Endothelial cell of umbilical vein (primary cell): ENCODE results near the gene COL20A1. TPM values are rescaled to one million over a fixed set of nuclear protein-coding genes. Genes with fewer than 3 reads are reported as not detected.

Experiments used
- BruUV-seq: library from RNA; stranded (reverse); fragments of 400-500 nt; replicated peaks from 2 replicates; lab custom pipeline; 2021; lab: Mats Ljungman, UMichigan
- CTCF ChIA-PET: fragments of 300-600, 350-600 bp; sonication (Branson Sonifier 250); formaldehyde crosslinking; loops from one replicate; lab custom pipeline; 2021; ENCODE audit warnings: antibody characterized with exemption, inconsistent platforms; lab: Charles Lee
- POLR2A ChIA-PET: fragments of 300-600, 350-600 bp; sonication (Branson Sonifier 250); formaldehyde crosslinking; loops from one replicate; lab custom pipeline; 2021; ENCODE audit warnings: antibody characterized with exemption, inconsistent platforms; lab: Charles Lee
- DNase-seq: peaks from one replicate; pipeline ENCODE4 v3.0.0-alpha.2; 2011; ENCODE audit warnings: low read depth, low spot score
- FAIRE-seq: peaks from 2 replicates; lab custom pipeline; 2011; peaks lifted over from hg19 to GRCh38; lab: Jason Lieb, UNC
- H2AFZ ChIP-seq: 2 replicates; pipeline ENCODE4 v1.6.0; 2012; ENCODE audit warnings: low read depth, low read length, control low read depth, inconsistent platforms
- H3K27ac ChIP-seq: 2 replicates; pipeline ENCODE4 v1.5.1; 2011; ENCODE audit warnings: low read depth, mild to moderate bottlenecking, control low read depth, low read length, moderate library complexity; ENCODE audit not compliant: insufficient read depth
- H3K27me3 ChIP-seq, 2 experiments: 2 replicates each; pipeline versions ENCODE4 v1.6.0 to v1.6.1; 2011; ENCODE audit warnings: low read length in 2 of 2, mixed read lengths in 1 of 2; ENCODE audit not compliant: control insufficient read depth in 2 of 2, insufficient read depth in 2 of 2
- H3K36me3 ChIP-seq, 2 experiments: 2 replicates in 1 of 2; 3 replicates in 1 of 2; pipeline ENCODE4 v1.5.1; 2011; ENCODE audit warnings: low read length in 2 of 2, mild to moderate bottlenecking in 1 of 2, moderate library complexity in 1 of 2; ENCODE audit not compliant: control insufficient read depth in 2 of 2, insufficient read depth in 2 of 2; ENCODE audit errors: extremely low read depth in 1 of 2
- H3K4me1 ChIP-seq: 3 replicates; pipeline ENCODE4 v1.5.1; 2011; ENCODE audit warnings: mild to moderate bottlenecking, low read length; ENCODE audit not compliant: control insufficient read depth, insufficient read depth; ENCODE audit errors: extremely low read depth
- H3K4me2 ChIP-seq: 2 replicates; pipeline ENCODE4 v1.6.1; 2011; ENCODE audit warnings: low read length, control low read depth, mixed read lengths; ENCODE audit not compliant: insufficient read depth
- H3K4me3 ChIP-seq, 3 experiments: fragments of 200-600 bp in 1 of 3; sonication (generic), shearing (Covaris generic) in 1 of 3; replicated peaks in 1 of 3; 2 replicates each; pipeline ENCODE4 v1.5.1; 2011 to 2016; ENCODE audit warnings: control low read depth in 3 of 3, low read length in 3 of 3, mild to moderate bottlenecking in 2 of 3, inconsistent platforms in 1 of 3, low read depth in 1 of 3, moderate library complexity in 1 of 3; ENCODE audit not compliant: insufficient read depth in 1 of 3
- H3K79me2 ChIP-seq: 2 replicates; pipeline ENCODE4 v1.6.0; 2012; ENCODE audit warnings: low read length, inconsistent platforms; ENCODE audit not compliant: control insufficient read depth, insufficient read depth
- H3K9ac ChIP-seq: replicated peaks from 2 replicates; pipeline ENCODE3; 2011; ENCODE audit warnings: low read length, control low read depth; ENCODE audit not compliant: insufficient read depth; ENCODE audit errors: extremely low read depth
- H3K9me1 ChIP-seq: replicated peaks from 3 replicates; pipeline ENCODE4 v1.6.0; 2011; ENCODE audit warnings: mild to moderate bottlenecking, low read length; ENCODE audit not compliant: control insufficient read depth, insufficient read depth; ENCODE audit errors: extremely low read depth
- H3K9me3 ChIP-seq: replicated peaks from 2 replicates; pipeline ENCODE4 v1.5.1; 2012; ENCODE audit warnings: low read length, inconsistent platforms; ENCODE audit not compliant: control insufficient read depth, insufficient read depth
- H4K20me1 ChIP-seq: replicated peaks from 2 replicates; pipeline ENCODE3; 2011; ENCODE audit warnings: mild to moderate bottlenecking, low read length; ENCODE audit not compliant: control insufficient read depth, insufficient read depth; ENCODE audit errors: extremely low read depth
- CTCF ChIP-seq, 2 donors: IDR thresholded peaks; 1 replicate in 1 of 2; 2 replicates in 1 of 2; pipeline ENCODE4 v1.5.1; 2011; ENCODE audit warnings: low read length in 2 of 2, mild to moderate bottlenecking in 2 of 2, moderate library complexity in 2 of 2, control low read depth in 1 of 2, inconsistent platforms in 1 of 2, low read depth in 1 of 2; ENCODE audit not compliant: insufficient read depth in 1 of 2; ENCODE audit errors: extremely low read depth in 1 of 2
- EZH2 ChIP-seq: IDR thresholded peaks from 2 replicates; pipeline ENCODE4 v1.6.1; 2012; ENCODE audit warnings: borderline replicate concordance, low read depth, mild to moderate bottlenecking, moderate library complexity, low read length, inconsistent platforms; ENCODE audit not compliant: severe bottlenecking
- FOS ChIP-seq: IDR thresholded peaks from 2 replicates; pipeline ENCODE4 v1.6.1; 2011; ENCODE audit warnings: mild to moderate bottlenecking, low read length, moderate library complexity, borderline replicate concordance; ENCODE audit not compliant: insufficient read depth
- GATA2 ChIP-seq: IDR thresholded peaks from 2 replicates; pipeline ENCODE4 v1.7.0; 2011; ENCODE audit warnings: low read depth, mild to moderate bottlenecking, moderate library complexity, mixed read lengths, low read length; ENCODE audit not compliant: insufficient read length, insufficient read depth
- JUN ChIP-seq: IDR thresholded peaks from 2 replicates; pipeline ENCODE4 v1.6.1; 2011; ENCODE audit warnings: borderline replicate concordance, low read depth; ENCODE audit not compliant: insufficient read length, insufficient read depth
- MYC ChIP-seq: IDR thresholded peaks from one replicate; pipeline ENCODE4 v1.6.1; 2011; ENCODE audit warnings: mild to moderate bottlenecking, low read depth, low read length
- POLR2A ChIP-seq: IDR thresholded peaks from 2 replicates; pipeline ENCODE4 v1.6.1; 2012; ENCODE audit warnings: low read depth, mild to moderate bottlenecking, control low read depth, low read length
- POLR2AphosphoS5 ChIP-seq: IDR thresholded peaks from 2 replicates; pipeline ENCODE4 v1.6.1; 2012; ENCODE audit warnings: low read depth, mild to moderate bottlenecking, control low read depth, low read length, moderate library complexity; ENCODE audit not compliant: insufficient read depth
- dilution Hi-C: fragments of 300-500 bp; cut with MboI; formaldehyde crosslinking; loops from one replicate; pipeline ENCODE4 v1.15.0; 2019; ENCODE audit warnings: low sequenced_read_pairs; ENCODE audit not compliant: extremely low pct_ligation_motif_present
- intact Hi-C: fragments of 100-400 bp; cut with micrococcal nuclease; formaldehyde crosslinking; loops from one replicate; pipeline ENCODE4 v1.10.0; 2022
- polyA plus RNA-seq, 4 experiments: library from polyadenylated mRNA; depleted of rRNA in 3 of 4; stranded (reverse) in 3 of 4; unstranded in 1 of 4; fragments of >200 nt; gene quantifications; 2 replicates each; pipeline versions ENCODE4 v1.2.1 to v1.2.3, GENCODE V29; 2011 to 2012; ENCODE audit warnings: missing spikeins in 1 of 4
- total RNA-seq: library from RNA; stranded (reverse); gene quantifications from 2 replicates; pipeline ENCODE4 v1.2.3, GENCODE V29; 2021
- TF ChIP-seq, protein P1 (sequence below): IDR thresholded peaks from 2 replicates; pipeline ENCODE4 v1.6.1; 2011; ENCODE audit not compliant: insufficient read depth, insufficient read length

Gene COL20A1
- total and polyA plus RNA-seq, 2 donors (not counting 3 experiments of a cell fraction or from before 2014, with no cell fraction given) = not detected

DNA sequence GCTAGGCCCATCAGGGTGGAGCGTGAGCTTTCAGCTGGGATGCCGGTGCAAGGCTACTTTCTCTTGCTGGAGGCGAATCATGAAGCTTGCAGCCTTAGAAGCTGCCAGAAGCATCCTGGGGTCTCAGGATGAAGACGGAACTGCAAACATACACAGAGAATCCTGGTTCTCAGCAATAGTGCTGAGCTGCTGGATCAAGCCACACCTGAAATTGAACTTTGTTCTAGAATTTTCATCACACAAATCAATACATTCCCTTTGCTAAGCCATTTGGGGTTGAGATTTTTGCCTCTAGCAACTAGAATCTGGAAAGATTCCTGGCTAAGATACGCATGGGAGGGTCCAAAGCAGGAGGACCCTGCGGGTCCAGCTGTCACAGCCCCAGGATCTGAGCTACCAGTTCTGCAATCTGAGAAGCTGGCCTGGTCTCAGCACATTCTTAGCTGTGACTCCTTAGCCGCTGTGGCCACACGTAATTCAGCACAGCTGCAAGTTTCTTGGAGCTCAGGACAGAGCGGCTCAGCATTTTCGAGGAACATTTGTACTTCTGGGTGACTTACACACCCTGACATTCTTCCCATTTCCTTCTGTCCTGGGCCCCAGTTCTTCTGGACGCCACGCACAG lies 27.0 kb upstream of the COL20A1 start:
- Histone ChIP-seq H3K27ac (no peak overlapping the region), H3K4me1 (no peaks in the 10 kb centered on the region), H3K9me3 (no peaks in the 10 kb centered on the region), H3K36me3 (no peaks in the 10 kb centered on the region), H3K9me1 (no peaks in the 10 kb centered on the region), H3K27me3 (peaks cover 7 to 9% of the 10 kb centered on the region in 2 experiments), H4K20me1 (no peaks in the 10 kb centered on the region), H3K9ac (no peak overlapping the region), H3K79me2 (no peaks in the 10 kb centered on the region), H2AFZ (no peak overlapping the region), H3K4me3 (no peak overlapping the region), H3K4me2 (no peak overlapping the region)
- no peak for FAIRE-seq
- DNase-seq = no peak
- ChIA-PET POLR2A (no interaction called here), CTCF (interaction anchor here (1.4 to 1.6 kb wide), 2 partner anchors 11 to 43 kb away, joined by 5 to 9 read pairs; no protein-coding TSS in a partner anchor)
- BruUV-seq = no TSS peak
- intact Hi-C loops = no loop called here
- no peak for TF ChIP-seq CTCF (IDR thresholded peaks at IDR 0.05; ENCODE audit: extremely low read depth in 1 of 2, insufficient read depth in 1 of 2, low read depth in 1 of 2, low read length in 2 of 2)
- dilution Hi-C loops = no loop called here

- Histone ChIP-seq H3K27ac (no peak overlapping the region), H3K9me3 (no peaks in the 10 kb centered on the region), H3K27me3 (peaks cover 0 to 1% of the 10 kb centered on the region in 2 experiments), H2AFZ (no peak overlapping the region), H3K9me1 (no peaks in the 10 kb centered on the region), H3K36me3 (no peaks in the 10 kb centered on the region), H3K4me1 (no peaks in the 10 kb centered on the region), H3K79me2 (peaks cover under 1% of the 10 kb centered on the region), H3K4me3 (no peak overlapping the region), H3K9ac (no peak overlapping the region), H3K4me2 (no peak overlapping the region), H4K20me1 (no peaks in the 10 kb centered on the region)
- intact Hi-C loops (no loop called here), dilution Hi-C loops (no loop called here)
- POLR2A ChIA-PET = no interaction called here
- FAIRE-seq (no peak), DNase-seq (no peak)
- TF ChIP-seq POLR2AphosphoS5 = no peak
- no peak for TF ChIP-seq MYC
- no peak for TF ChIP-seq GATA2
- TF ChIP-seq JUN = no peak
- no peak for TF ChIP-seq POLR2A
- no peak for TF ChIP-seq CTCF (IDR thresholded peaks at IDR 0.05; ENCODE audit: extremely low read depth in 1 of 2, insufficient read depth in 1 of 2, low read depth in 1 of 2, low read length in 2 of 2)
- no peak for TF ChIP-seq EZH2
- TF ChIP-seq FOS = no peak
- TF ChIP-seq, protein P1, sequence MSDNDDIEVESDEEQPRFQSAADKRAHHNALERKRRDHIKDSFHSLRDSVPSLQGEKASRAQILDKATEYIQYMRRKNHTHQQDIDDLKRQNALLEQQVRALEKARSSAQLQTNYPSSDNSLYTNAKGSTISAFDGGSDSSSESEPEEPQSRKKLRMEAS = no peak
- CTCF ChIA-PET = interaction anchor here (1.0 to 2.4 kb wide), 2 partner anchors 9 to 44 kb away, joined by 3 to 7 read pairs; no protein-coding TSS in a partner anchor
- BruUV-seq = no TSS peak
Measured at GRCh38 chr20:63267691-63268090, 25.3 kb upstream of the COL20A1 start.
